SKM-1 (cell line): ENCODE measurements around the gene SP6.

Experiments
- DNase-seq: peaks from one replicate; lab custom pipeline; 2025; ENCODE audit not compliant: unreplicated experiment; lab: John Stamatoyannopoulos, UW

The SP6 gene

GRCh38 chr17:47879776-47880454 is 29.0 kb upstream of the SP6 start:
- no peak for DNase-seq

- no peak for DNase-seq
Observed at GRCh38 chr17:47879028-47879585, 28.1 kb upstream of the SP6 start.

- DNase-seq: no peak
Observed at GRCh38 chr17:47878203-47879027, 27.5 kb upstream of the SP6 start.

- no peak for DNase-seq
Observed at GRCh38 chr17:47877368-47878034, 26.5 kb upstream of the SP6 start.

- DNase-seq: no peak
Observed at GRCh38 chr17:47875011-47875985, 24.3 kb upstream of the SP6 start.

GRCh38 chr17:47873200-47874090 is 22.5 kb upstream of the SP6 start:
- no peak for DNase-seq

- DNase-seq: no peak
Observed at GRCh38 chr17:47872651-47873161, 21.7 kb upstream of the SP6 start.

- no peak for DNase-seq
Observed at GRCh38 chr17:47872019-47872650, 21.2 kb upstream of the SP6 start.

GRCh38 chr17:47871048-47871447 is 20.1 kb upstream of the SP6 start:
- DNase-seq: no peak

- DNase-seq: no peak
Observed at GRCh38 chr17:47870056-47870455, 19.1 kb upstream of the SP6 start.

- DNase-seq: no peak
Observed at GRCh38 chr17:47869114-47869513, 18.2 kb upstream of the SP6 start.

- no peak for DNase-seq
Observed at GRCh38 chr17:47867813-47868533, 17.0 kb upstream of the SP6 start.

- DNase-seq: no peak
Observed at GRCh38 chr17:47866941-47867340, 16.0 kb upstream of the SP6 start.

GRCh38 chr17:47864791-47865216 is 13.8 kb upstream of the SP6 start:
- no peak for DNase-seq

GRCh38 chr17:47862621-47863440 is 11.9 kb upstream of the SP6 start:
- no peak for DNase-seq

GRCh38 chr17:47860386-47860785 is 9.4 kb upstream of the SP6 start:
- no peak for DNase-seq
